ENCODE data around the gene ABCE1.
"Not testable (repeated sequence)": the region's sequence is repeated elsewhere in the genome, so short reads cannot be mapped to it uniquely, and the experiment has no call there.

GRCh38 chr4:145136219-145136618 is 38.1 kb downstream of the ABCE1 start:
- TF ChIP-seq CTCF (IDR thresholded peaks at IDR 0.05; ENCODE audit: low read depth, low read length); EZH2phosphoT487 (IDR thresholded peaks at IDR 0.05; ENCODE audit: low read depth): not testable (repeated sequence)
